OCI-LY7 (cell line): ENCODE data around the gene RBM33. TPM values are rescaled to one million over a fixed set of nuclear protein-coding genes. Genes with fewer than 3 reads are reported as not detected.

Source experiments
- BruUV-seq: library from RNA; stranded (reverse); fragments of 400-500 nt; replicated peaks from 2 replicates; lab custom pipeline; 2021; lab: Mats Ljungman, UMichigan
- CTCF ChIA-PET: fragments of 300-600 bp; sonication (Branson Sonifier 250); formaldehyde crosslinking; loops from one replicate; lab custom pipeline; 2022; ENCODE audit warnings: antibody characterized with exemption; ENCODE audit not compliant: unreplicated experiment; lab: Charles Lee
- POLR2A ChIA-PET: fragments of 300-600 bp; sonication (Branson Sonifier 250); formaldehyde crosslinking; loops from one replicate; lab custom pipeline; 2022; ENCODE audit warnings: antibody characterized with exemption; lab: Charles Lee
- DNase-seq: peaks from one replicate; pipeline ENCODE4 v3.0.0-alpha.2; 2015; ENCODE audit warnings: low spot score
- H2AFZ ChIP-seq: fragments of 200-600 bp; sonication (generic), shearing (Covaris generic); 2 replicates; pipeline ENCODE4 v1.6.1; 2014; ENCODE audit warnings: mild to moderate bottlenecking, antibody characterized with exemption, low read length, moderate library complexity
- H3K27ac ChIP-seq: fragments of 200-600 bp; sonication (generic); 2 replicates; pipeline ENCODE4 v1.5.1; 2014; ENCODE audit warnings: mixed run types, low read depth, mild to moderate bottlenecking, moderate library complexity, low read length, inconsistent platforms; ENCODE audit not compliant: poor library complexity, severe bottlenecking
- H3K36me3 ChIP-seq: fragments of 200-600 bp; sonication (generic); 2 replicates; pipeline ENCODE4 v1.6.1; 2014; ENCODE audit warnings: mild to moderate bottlenecking, antibody characterized with exemption, low read length, moderate library complexity, mixed read lengths; ENCODE audit not compliant: insufficient read depth
- H3K4me1 ChIP-seq: fragments of 200-600 bp; sonication (generic); 2 replicates; pipeline ENCODE4 v1.5.1; 2014; ENCODE audit warnings: mild to moderate bottlenecking, low read length; ENCODE audit not compliant: insufficient read depth, poor library complexity, severe bottlenecking
- H3K4me2 ChIP-seq: fragments of 200-600 bp; sonication (generic); 2 replicates; pipeline ENCODE4 v1.6.1; 2014; ENCODE audit warnings: mild to moderate bottlenecking, low read length
- H3K4me3 ChIP-seq: fragments of 200-600 bp; sonication (generic); 2 replicates; pipeline ENCODE4 v1.5.1; 2014; ENCODE audit warnings: mild to moderate bottlenecking, low read depth, low read length; ENCODE audit not compliant: poor library complexity, severe bottlenecking
- H3K79me2 ChIP-seq: fragments of 200-600 bp; sonication (generic); 2 replicates; pipeline ENCODE4 v1.6.1; 2016; ENCODE audit warnings: low read depth, mild to moderate bottlenecking, low read length, moderate library complexity, mixed read lengths; ENCODE audit not compliant: insufficient read depth
- H3K9me2 ChIP-seq: fragments of 200-600 bp; sonication (generic); 2 replicates; pipeline ENCODE4 v1.6.1; 2016; ENCODE audit warnings: mild to moderate bottlenecking, low read length, mixed read lengths; ENCODE audit not compliant: insufficient read depth
- H3K9me3 ChIP-seq: fragments of 200-600 bp; sonication (generic); 2 replicates; pipeline ENCODE4 v1.6.1; 2014; ENCODE audit warnings: mild to moderate bottlenecking, mixed run types, low read length, mixed read lengths
- H4K20me1 ChIP-seq: fragments of 200-600 bp; sonication (generic); 2 replicates; pipeline ENCODE4 v1.6.1; 2014; ENCODE audit warnings: mild to moderate bottlenecking, antibody characterized with exemption, low read length, moderate library complexity, mixed read lengths; ENCODE audit not compliant: insufficient read depth
- CTCF ChIP-seq: fragments of 200-600 bp; sonication (generic); conservative IDR thresholded peaks from 2 replicates; pipeline ENCODE4 v1.5.1; 2014; ENCODE audit warnings: mild to moderate bottlenecking, antibody characterized with exemption, low read length, moderate library complexity, mixed read lengths
- EZH2phosphoT487 ChIP-seq: fragments of 200-600 bp; sonication (generic); IDR thresholded peaks from 2 replicates; pipeline ENCODE4 v1.6.1; 2018; ENCODE audit warnings: low read depth, borderline replicate concordance, mild to moderate bottlenecking, mixed run types, antibody characterized with exemption, low read length, moderate library complexity, mixed read lengths
- intact Hi-C: fragments of 100-400 bp; cut with micrococcal nuclease; formaldehyde crosslinking; loops from one replicate; pipeline ENCODE4 v1.10.0; 2022; ENCODE audit not compliant: unreplicated experiment
- total RNA-seq, 2 experiments: library from RNA; depleted of rRNA in 1 of 2; stranded (reverse); fragments of >200 nt in 1 of 2; shearing (Covaris generic) in 1 of 2; gene quantifications; 2 replicates each; pipeline ENCODE4 v1.2.3, GENCODE V29; 2014 to 2022

Gene RBM33
- total RNA-seq, 2 experiments from 2014 or later = 67.6 to 127 TPM

DNA sequence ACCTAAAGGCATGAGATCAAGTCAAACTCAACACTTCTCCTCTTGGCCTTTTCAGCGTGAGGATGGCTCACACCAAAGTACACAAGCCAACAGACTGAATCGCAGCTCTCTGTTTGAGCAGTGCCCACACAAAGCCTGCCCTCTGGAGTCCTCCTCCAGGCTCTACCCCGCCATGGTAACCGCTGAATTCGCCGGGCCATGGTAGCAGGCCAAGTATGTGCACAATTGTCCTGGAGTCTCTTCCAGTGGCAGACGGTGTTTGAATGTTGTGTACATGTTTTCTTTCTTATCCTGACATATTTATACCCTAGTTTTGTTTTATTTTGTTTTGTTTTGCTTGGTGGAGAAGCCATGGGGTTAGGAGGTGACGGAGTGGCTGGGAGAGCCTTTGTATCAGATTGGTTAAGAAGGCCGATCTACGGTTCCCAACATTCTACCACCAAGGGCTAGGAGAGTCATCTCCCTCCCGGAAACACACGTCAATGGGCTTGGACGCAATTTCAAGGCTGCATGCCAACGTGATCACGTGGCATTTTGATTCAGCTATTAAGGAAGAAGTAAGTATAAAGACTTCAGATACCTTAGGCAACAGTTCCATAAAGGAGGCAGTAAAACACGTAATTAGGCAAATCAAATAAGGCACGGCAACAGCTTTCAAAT, 179.9 kb downstream of the RBM33 start:
- no peaks in the 10 kb centered on the region for H3K36me3 ChIP-seq
- TF ChIP-seq EZH2phosphoT487 = no peak
- no peak for TF ChIP-seq CTCF
- CTCF ChIA-PET = no interaction called here
- DNase-seq = no peak
- H2AFZ ChIP-seq = no peak overlapping the region
- H3K9me2 ChIP-seq = no peaks in the 10 kb centered on the region
- BruUV-seq = no TSS peak
- H4K20me1 ChIP-seq = no peaks in the 10 kb centered on the region
- no peaks in the 10 kb centered on the region for H3K4me1 ChIP-seq
- H3K27ac ChIP-seq = no peak overlapping the region
- POLR2A ChIA-PET = no interaction called here
- H3K4me3 ChIP-seq = no peak overlapping the region
- intact Hi-C loops = no loop called here
- H3K9me3 ChIP-seq = no peaks in the 10 kb centered on the region
- H3K79me2 ChIP-seq = no peaks in the 10 kb centered on the region
- no peak overlapping the region for H3K4me2 ChIP-seq

- CTCF ChIA-PET = no interaction called here
These were observed 180.9 kb downstream of the RBM33 start for GRCh38 chr7:155825336-155825735.

More at GRCh38 chr7:155825336-155825735, 180.9 kb downstream of the RBM33 start:
- Histone ChIP-seq H4K20me1 (no peaks in the 10 kb centered on the region), H3K79me2 (no peaks in the 10 kb centered on the region), H3K27ac (no peak overlapping the region), H3K9me3 (no peaks in the 10 kb centered on the region), H3K4me2 (no peak overlapping the region), H3K9me2 (no peaks in the 10 kb centered on the region), H3K4me3 (no peak overlapping the region), H3K4me1 (no peaks in the 10 kb centered on the region), H3K36me3 (no peaks in the 10 kb centered on the region), H2AFZ (no peak overlapping the region)
- POLR2A ChIA-PET = interaction anchor here (0.6 kb wide), 1 partner anchor 35 kb away, joined by 3 read pairs; no protein-coding TSS in a partner anchor
- TF ChIP-seq EZH2phosphoT487 (no peak), CTCF (no peak)
- intact Hi-C loops = no loop called here
- no TSS peak for BruUV-seq
- DNase-seq = no peak
